ENCODE data around the gene TGFB1.
"Not testable (repeated sequence)": the region's sequence is repeated elsewhere in the genome, so short reads cannot be mapped to it uniquely, and the experiment has no call there.

The TGFB1 gene

DNA sequence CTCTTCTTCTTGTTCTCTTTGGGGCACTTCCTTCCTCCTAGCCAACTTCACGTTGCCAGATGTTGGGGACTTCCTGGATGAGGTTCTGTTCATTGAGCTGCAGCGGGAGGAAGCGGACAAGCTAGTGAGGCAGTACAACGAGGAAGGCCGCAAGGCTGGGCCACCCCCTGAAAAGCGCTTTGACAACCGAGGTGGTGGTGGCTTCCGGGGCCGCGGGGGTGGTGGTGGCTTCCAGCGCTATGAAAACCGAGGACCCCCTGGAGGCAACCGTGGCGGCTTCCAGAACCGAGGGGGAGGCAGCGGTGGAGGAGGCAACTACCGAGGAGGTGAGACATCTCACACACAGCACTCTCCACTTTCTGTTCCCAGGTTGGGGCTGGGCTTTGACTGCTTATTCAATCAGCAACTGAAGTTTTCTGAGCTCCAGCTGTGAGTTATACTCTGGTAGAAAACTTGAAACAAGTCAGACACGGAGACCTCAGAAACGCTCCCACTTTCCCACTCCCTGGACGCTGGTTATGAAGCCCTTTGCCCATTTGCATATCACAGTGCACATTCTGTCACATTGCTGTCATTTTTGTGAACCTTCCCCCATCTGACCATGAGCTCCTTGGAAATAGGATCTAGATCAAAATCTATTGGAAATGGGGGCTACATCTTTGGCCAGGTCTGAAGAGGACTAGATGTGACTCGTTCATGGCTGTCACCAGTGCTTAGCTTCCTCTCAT, 50.9 kb downstream of the TGFB1 start:
- peak; percentile 73 to 75 for DNase-seq (ENCODE audit: low read depth in 2 of 2)

DNA sequence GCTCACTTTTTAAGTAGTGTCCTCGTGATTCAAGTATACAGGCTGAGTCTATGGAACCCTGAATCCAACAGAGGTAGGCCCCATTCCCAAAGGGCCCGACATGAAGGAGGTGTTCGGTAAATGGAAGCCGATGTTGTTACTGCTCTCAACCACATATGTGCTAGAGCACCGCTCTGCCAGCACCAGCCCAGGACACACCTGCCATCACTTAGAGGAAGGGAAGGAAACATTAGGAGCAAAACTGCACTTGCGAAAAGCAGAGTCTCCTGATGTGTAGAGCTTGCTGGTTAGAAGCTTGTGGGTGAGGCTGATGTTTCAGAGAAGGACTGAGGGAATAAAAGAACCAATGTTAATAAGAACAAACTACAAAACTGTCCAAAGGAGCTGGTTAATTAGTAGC, 53.2 kb downstream of the TGFB1 start:
- no peak for DNase-seq (ENCODE audit: low read depth in 2 of 2)

- DNase-seq (ENCODE audit: low read depth in 2 of 2): no peak
These were observed 54.0 kb downstream of the TGFB1 start for GRCh38 chr19:41299755-41300089.

GRCh38 chr19:41299046-41299754, 54.5 kb downstream of the TGFB1 start:
- no peak for DNase-seq (ENCODE audit: low read depth in 2 of 2)

- no peak for DNase-seq (ENCODE audit: low read depth in 2 of 2)
These were observed 55.3 kb downstream of the TGFB1 start for GRCh38 chr19:41298348-41298964.

DNA sequence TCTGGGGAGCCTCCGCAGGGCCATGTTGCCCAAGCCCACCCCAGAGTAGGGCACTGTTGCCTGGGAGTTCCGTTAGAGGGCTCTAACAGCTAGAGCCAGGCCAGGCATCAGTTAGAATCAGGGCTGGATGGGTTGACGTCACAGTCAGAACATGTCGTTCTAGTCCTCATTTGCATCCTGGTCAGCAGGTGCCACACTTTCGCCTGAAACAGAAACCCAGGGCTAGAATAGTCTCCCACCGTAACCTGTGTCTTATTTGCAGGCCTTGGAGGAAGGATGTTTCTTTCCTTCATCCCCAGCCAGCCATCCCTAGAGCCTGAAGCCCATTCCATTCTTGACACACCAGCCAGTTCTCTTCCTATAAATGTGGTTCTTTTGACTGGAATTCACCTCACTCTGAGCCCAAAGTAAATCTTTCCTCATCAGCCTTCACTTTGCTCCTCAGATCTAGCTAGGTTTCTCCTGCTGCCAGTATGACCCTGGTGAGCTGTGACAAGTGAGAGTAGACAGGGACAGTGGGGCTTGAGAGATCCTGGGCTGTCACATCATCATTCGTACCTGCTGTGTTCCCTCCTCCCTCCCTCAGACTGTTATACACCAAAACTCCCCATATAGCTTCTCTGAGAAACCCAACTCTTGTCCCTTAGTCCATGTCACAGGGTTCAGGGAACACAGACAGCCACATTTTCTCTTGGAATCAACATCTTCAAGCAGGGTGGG, 55.9 kb downstream of the TGFB1 start:
- no peak for DNase-seq (ENCODE audit: low read depth in 2 of 2)

- no peak for DNase-seq (ENCODE audit: low read depth in 2 of 2)
These were observed 57.3 kb downstream of the TGFB1 start for GRCh38 chr19:41296433-41296871.

GRCh38 chr19:41295499-41295898, 58.2 kb downstream of the TGFB1 start:
- DNase-seq (ENCODE audit: low read depth in 2 of 2): no peak

GRCh38 chr19:41294393-41294792, 59.3 kb downstream of the TGFB1 start:
- DNase-seq (ENCODE audit: low read depth in 2 of 2): no peak

- not testable (repeated sequence) for DNase-seq (ENCODE audit: low read depth in 2 of 2)
These were observed 63.9 kb downstream of the TGFB1 start for GRCh38 chr19:41289814-41290213.

DNA sequence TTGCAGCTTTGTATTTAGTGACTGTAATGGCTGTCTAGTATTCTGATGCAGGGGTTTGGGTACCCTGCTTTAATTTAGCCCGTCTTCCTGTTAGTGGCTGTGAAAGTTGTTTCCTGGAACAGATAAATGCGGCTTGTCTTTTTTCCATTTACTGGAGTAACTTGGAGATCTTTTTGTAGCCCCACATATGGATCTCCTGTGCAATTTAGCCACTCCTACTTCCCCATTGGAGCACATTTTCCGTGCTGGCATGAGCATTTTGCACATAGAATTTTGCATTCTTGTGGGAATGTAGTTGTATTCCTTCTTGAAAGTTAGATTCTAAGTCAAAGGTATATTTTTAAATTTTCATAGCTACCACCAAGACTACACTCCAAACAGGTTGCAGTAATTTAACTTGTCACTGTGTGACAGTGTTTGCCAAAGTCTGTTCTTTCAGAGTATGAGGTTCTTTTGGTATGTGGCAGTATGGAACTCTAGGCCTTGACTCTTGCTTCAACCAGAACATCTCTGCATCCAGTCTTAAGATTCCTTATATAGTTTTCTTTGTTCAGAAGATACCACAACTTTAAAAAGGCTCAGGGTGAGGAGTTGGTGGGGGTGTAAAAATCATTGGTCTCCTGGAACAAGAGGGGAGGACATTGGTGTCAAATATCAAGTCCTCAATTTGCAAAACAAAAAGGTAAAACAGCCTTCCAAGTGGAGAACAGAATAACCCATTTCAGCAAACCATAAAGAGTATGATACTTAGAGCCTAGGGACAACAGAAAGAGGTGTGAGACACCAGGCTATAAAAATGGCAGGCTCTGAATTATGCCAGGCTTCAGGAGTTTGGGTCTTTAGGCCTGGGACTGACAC, 64.8 kb downstream of the TGFB1 start:
- no peak for DNase-seq (ENCODE audit: low read depth in 2 of 2)

Measured in stimulated activated CD8-positive, alpha-beta memory T cell treated with anti-CD3 and anti-CD28 coated beads, Interleukin-2, amount 100 ng/mL, for 48 hours (primary cell).